Mesenteric fat pad (tissue), 1 donor: ENCODE data around the gene TMEM205. TPM values are rescaled to one million over a fixed set of nuclear protein-coding genes. Genes with fewer than 3 reads are reported as not detected.
"Not testable (repeated sequence)": the region's sequence is repeated elsewhere in the genome, so short reads cannot be mapped to it uniquely, and the experiment has no call there.

Experiments used
- DNase-seq: peaks from one replicate; pipeline ENCODE4 v3.0.0-alpha.2; 2020; ENCODE audit warnings: low spot score
- total RNA-seq: library from RNA; stranded (reverse); fragmentation: NEBNext Ultra II Directional; extraction: Animal tissue kit (Norgen Biotek cat#: 25700); gene quantifications from one replicate; pipeline ENCODE4 v1.2.1, GENCODE V29; 2021
- donor health status: DM: yes; HTN: yes; CAD: no.

TMEM205 gene
- total RNA-seq, 1 donor from 2014 or later: 54.3 TPM

GRCh38 chr19:11340099-11340467, 6.0 kb downstream of the TMEM205 start:
- DNase-seq: not testable (repeated sequence)

DNA sequence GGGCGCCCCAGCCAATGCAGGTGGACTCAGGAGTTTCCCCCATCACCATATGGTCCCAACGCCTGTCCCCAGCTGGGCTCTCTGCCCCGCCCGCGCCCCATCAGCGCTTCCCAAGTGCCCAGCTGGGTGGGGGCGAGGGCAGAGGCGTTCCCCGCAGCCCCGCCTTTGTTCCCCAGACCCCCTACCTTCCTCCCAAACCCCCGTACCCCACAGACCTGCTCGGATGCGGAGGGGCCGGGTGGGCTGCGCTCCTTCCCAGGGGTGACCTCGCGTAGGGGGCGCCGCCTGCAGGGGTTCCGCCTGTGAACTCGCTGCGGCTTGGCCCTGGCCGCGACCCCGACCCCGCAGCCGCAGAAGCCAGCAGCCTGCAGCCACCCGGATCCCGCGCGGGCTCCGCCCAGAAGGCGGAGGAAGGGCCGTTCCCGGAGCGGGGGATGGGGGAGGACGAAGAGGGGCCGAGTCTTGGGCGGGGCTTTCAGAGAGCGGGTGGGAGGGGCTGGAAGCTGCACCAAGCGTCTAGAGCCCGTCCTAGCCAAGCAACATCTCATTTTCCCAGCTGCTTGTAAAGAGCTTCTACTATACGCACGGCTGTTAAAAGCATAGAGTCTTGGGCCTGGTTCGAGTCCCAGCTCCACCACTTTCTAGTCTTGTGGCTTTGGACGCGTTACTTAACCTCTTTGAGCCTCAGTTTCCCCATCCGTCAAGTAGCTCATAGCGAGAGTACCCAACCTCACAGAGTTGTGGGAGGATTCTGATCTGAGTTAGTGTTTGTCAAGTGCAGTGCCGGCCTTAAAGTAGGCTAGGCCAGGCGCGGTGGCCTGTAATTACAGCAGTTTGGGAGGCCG, 6.6 kb downstream of the TMEM205 start, which contains the start of gene RAB3D:
Gene RAB3D (minus strand): TSS at position 404 of the 845 bp plus-strand sequence. CDS start 2,258 bp downstream, outside the sequence.
- peak; percentile 97 for DNase-seq

DNA sequence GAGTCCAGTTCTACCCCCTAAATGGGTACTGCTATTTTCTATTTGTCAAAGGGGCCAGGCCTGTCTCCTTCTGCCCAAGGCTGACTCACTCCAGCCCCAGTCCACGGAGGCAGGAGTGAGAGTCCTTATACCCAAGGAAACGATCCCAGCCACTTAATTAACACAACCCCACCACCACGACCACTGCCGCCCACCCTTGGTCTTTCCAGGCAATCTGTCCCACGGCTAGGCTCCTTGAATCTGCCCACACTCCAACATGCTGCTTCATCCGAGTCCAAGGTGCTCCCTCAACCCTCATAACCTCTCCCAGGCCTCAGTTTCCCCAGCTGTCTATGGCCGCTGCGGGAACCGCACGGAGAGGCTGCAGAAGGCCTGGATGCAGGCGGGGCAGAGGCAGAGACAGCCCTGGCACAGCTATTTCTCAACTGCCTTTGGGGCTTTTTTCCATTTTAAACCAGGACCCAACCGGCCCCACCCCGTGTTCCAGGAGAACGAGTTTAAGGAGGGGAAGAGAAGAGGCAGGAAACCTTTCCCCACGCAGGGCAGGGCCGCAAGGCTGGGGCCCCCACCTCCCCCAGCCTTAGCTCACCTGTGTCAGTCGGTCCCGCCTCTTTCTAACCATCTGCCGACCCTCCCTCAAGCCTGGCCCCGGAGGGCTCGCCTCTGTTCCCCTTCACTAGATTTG, 7.4 kb downstream of the TMEM205 start:
- DNase-seq: no peak

- no peak for DNase-seq
Measured at GRCh38 chr19:11338121-11338520, 7.9 kb downstream of the TMEM205 start.

- DNase-seq: no peak
Measured at GRCh38 chr19:11337080-11337479, 9.0 kb downstream of the TMEM205 start.

GRCh38 chr19:11335449-11336146, 10.5 kb downstream of the TMEM205 start:
- DNase-seq: no peak

DNA sequence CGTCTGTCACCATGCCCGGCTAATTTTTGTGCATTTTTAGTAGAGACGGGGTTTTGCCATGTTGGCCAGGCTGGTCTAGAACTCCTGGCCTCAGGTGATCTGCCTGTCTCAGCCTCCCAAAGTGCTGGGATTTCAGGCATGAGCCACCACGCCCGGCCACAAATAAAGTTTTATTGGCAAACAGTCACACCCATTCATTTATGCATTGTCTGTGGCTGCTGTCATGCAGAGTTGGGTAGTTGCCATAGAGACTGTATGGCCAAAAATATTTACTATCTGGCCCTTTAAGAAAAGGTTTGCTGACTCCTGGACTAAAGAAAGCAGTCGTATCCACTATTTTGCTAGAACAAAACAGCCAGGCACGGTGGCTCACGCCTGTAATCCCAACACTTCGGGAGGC, 12.2 kb downstream of the TMEM205 start:
- not testable (repeated sequence) for DNase-seq

GRCh38 chr19:11332822-11333221, 13.2 kb downstream of the TMEM205 start:
- DNase-seq: no peak

DNA sequence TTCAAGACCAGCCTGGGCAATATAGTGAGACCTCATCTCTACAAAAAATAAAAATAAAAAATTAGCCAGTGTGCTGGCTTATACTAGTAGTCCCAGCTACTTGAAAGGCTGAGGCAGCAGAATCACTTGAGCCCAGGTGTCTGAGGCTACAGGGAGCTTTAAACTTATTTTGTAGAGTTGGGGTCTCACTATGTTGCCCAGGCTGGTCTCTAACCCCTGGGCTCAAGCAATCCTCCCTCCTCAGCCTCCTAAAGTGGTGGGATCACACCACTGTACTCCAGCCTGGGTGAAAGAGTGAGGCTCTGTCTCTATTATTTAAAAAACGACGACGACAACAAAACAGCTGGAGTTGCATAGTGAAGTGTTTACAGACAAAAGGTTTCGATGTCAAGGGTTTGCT, 14.6 kb downstream of the TMEM205 start:
- no peak for DNase-seq

GRCh38 chr19:11330127-11330526, 15.9 kb downstream of the TMEM205 start:
- DNase-seq: no peak

- no peak for DNase-seq
Measured at GRCh38 chr19:11325544-11325943, 20.5 kb downstream of the TMEM205 start.

DNA sequence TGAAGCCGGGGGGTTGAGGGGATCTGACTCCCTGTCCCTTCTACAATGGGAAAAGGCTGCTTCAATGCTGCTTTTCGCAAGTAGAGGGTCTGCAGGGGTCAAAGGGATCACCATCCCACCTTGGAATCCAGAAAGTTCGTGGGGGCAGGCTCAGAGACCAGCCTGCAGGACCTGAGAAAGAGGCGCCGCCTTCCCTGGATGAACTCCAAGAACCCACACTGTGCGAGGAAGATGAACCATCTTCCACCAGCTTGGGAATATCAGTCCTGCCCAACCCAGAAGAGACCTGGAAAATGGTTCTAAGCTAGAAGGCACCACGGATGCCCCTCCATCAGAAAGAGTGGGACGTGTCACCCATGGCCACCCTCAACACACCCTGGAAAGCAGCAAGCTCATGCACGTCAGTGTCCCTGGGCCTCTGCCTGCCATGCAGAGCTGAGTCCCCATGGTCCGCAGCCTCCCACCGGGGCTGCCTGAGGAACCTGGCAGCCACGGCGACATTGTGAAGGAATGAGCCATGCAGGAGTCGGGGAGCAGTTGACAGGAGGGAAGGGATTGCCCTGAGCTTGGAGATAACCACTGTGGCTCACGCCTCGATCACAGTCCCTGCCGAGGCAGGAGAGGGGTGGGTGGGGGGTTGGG, 21.2 kb downstream of the TMEM205 start:
- DNase-seq: no peak

DNA sequence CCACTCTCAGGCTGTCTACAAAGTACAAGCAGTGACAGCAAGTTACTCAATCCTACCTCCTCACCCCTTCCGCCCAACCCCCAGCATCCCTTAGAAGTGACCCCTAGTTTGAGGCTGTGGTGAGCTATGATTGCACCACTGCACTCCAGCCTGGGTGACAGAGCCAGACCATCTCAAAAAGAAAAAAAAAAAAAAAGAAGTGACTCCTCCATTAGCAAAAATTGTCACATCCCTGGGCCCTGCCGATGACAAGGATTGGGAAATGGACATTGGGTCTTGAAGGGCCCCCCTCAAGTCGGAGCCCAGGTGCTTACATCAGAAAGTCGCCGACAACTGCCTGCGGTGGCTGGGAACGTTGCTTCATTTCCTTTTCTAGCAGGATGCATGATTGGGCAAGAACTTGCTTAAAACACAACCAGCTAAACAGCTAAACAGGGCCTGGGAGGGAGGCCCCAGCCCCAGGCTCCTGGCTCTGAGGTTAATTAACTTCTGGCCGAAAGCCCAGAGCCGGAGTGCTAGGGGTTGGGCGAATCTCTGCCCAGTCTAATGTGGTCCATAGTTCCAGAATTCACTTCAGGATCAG, 21.9 kb downstream of the TMEM205 start:
- DNase-seq: no peak

- no peak for DNase-seq
Measured at GRCh38 chr19:11323601-11324078, 22.4 kb downstream of the TMEM205 start.

DNA sequence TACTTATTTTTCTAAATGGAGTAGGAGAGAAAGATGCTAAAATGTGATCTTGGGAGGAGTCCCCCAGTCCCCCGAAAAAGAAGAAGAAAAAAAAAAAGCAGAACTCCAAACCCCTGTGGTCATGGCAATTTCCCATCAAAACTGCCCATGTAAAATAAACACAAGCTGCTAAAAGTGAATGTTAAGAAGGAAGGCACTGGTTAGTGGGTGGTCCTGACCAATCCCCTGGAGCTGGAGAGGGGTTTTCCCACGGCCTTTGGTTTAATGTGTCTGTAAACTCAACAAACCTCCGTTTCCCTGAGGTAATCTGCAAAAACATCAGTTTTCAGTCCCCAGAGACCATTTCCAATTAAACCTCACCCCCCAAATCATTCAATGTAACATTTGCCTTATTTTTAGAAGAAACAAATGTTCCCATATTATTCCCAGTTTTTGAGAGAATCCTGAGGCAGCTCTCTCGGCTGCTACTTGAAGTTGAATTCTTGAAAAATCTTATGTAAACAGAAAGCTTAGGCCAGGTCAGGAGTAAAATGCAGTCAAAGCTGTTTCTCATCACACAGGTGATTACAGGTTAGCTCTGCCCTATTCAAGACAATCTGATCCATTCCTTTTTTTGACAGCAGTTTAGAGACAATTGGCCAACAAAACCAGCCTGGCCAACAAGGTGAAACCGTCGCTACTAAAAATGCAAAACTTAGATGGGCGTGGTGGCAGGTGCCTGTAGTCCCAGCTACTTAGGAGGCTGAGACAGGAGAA, 23.6 kb downstream of the TMEM205 start:
- DNase-seq: no peak

GRCh38 chr19:11321191-11322126, 24.6 kb downstream of the TMEM205 start:
- no peak for DNase-seq

GRCh38 chr19:11320278-11320995, 25.6 kb downstream of the TMEM205 start:
- DNase-seq: not testable (repeated sequence)

GRCh38 chr19:11306337-11306736, 39.7 kb downstream of the TMEM205 start:
- no peak for DNase-seq
